ENCODE data around the gene ZSWIM4. TPM values are rescaled to one million over a fixed set of nuclear protein-coding genes. Genes with fewer than 3 reads are reported as not detected.

The ZSWIM4 gene
- total and polyA plus RNA-seq, 2 of the 13 experiments (the other 11 are each of a cell fraction or from before 2014, with no cell fraction given): 0.33 to 0.86 TPM

GRCh38 chr19:13847407-13848339 lies 52.4 kb downstream of the ZSWIM4 start:
- Histone ChIP-seq H3K27me3 (ENCODE audit: control insufficient read depth in 1 of 2, insufficient read depth in 2 of 2, low read length in 2 of 2) (no peaks in the 10 kb centered on the region; a peak in 1 of 5 replicates), H3K36me3 (replicated peaks in 1 of 2; ENCODE audit: control insufficient read depth in 1 of 2, insufficient read depth in 2 of 2, low read length in 2 of 2) (no peaks in the 10 kb centered on the region), H3K9ac (ENCODE audit: insufficient read depth, low read depth, low read length) (peak overlapping the region; percentile 99), H3K27ac (ENCODE audit: extremely low read length, insufficient read depth, low read length) (peak overlapping the region; percentile 99), H3K9me3 (ENCODE audit: low read length) (no peaks in the 10 kb centered on the region), H3K4me3 (replicated peaks in 1 of 3; ENCODE audit: insufficient read depth in 1 of 3, low read depth in 2 of 3, low read length in 3 of 3) (peak overlapping the region; percentile 53 to 70 (median 64); a peak in 5 of 6 replicates), H3K4me1 (ENCODE audit: insufficient read depth, low read length) (peaks cover 90% of the 10 kb centered on the region), H2AFZ (ENCODE audit: low read length) (no peak overlapping the region), H3K79me2 (ENCODE audit: insufficient read depth, low read length) (no peaks in the 10 kb centered on the region), H4K20me1 (ENCODE audit: insufficient read depth, low read length) (no peaks in the 10 kb centered on the region), H3K4me2 (ENCODE audit: low read depth, low read length) (peak overlapping the region; percentile 88)
- in situ Hi-C loops (cut with HindIII; ENCODE audit: extremely low pct_ligation_motif_present, low pct_unique_long_range_greater_than_20kb): no loop called here
- ChIA-PET POLR2A (interaction anchor here (0.9 to 2.7 kb wide), 10 partner anchors 11 to 914 kb away, joined by 3 to 26 read pairs (median 6); partner anchors contain the start of genes C19orf53, FARSA, RFX1 and ZSWIM4), CTCF (ENCODE audit: low intra/inter-chr PET ratio, low total read pairs) (no interaction called here)
- BruUV-seq (replicated peaks): no TSS peak
- FAIRE-seq (no peak), DNase-seq (ENCODE audit: low spot score) (peak; percentile 80), ATAC-seq (peak; percentile 48)
- WGBS (ENCODE audit: low lambda C conversion rate): 4% methylated on average over 15 of the region's 47 CpGs
- intact Hi-C loops (cut with micrococcal nuclease; ENCODE audit: unreplicated experiment): loop anchor here (5.0 kb wide), 1 partner anchor 695 kb away; the partner anchor contains the start of genes IER2 and STX10
- TF ChIP-seq ZNF768 (CRISPR knock-in tag; IDR thresholded peaks at IDR 0.05) (0 out of 2 replicates have a peak, but pooled peaks have one; percentile 47), RXRB (CRISPR knock-in tag; IDR thresholded peaks at IDR 0.05; ENCODE audit: borderline replicate concordance) (peak; percentile 55; the same call in 1 of the 2 replicates), ZNF574 (CRISPR knock-in tag; IDR thresholded peaks at IDR 0.05) (peak; percentile 9), EP300 (IDR thresholded peaks at IDR 0.05; ENCODE audit: low read depth in 2 of 2, low read length in 2 of 2) (no peak), EP300 (CRISPR knock-in tag; IDR thresholded peaks at IDR 0.05; ENCODE audit: borderline replicate concordance) (no peak), PAF1 (CRISPR knock-in tag; IDR thresholded peaks at IDR 0.05) (no peak), TAF1 (CRISPR knock-in tag; IDR thresholded peaks at IDR 0.05) (peak; percentile 46; the same call in 1 of the 2 replicates), KDM2A (CRISPR knock-in tag; IDR thresholded peaks at IDR 0.05; ENCODE audit: borderline replicate concordance, low read depth) (peak; percentile 81; the same call in 1 of the 2 replicates), ZNF670 (CRISPR knock-in tag; IDR thresholded peaks at IDR 0.05; ENCODE audit: borderline replicate concordance) (0 out of 2 replicates have a peak, but pooled peaks have one; percentile 38), SIN3B (IDR thresholded peaks at IDR 0.05; ENCODE audit: low read length) (no peak), BCL6 (CRISPR knock-in tag; IDR thresholded peaks at IDR 0.05) (peak; percentile 34; the same call in 1 of the 2 replicates)
- TF ChIP-seq, protein P1, sequence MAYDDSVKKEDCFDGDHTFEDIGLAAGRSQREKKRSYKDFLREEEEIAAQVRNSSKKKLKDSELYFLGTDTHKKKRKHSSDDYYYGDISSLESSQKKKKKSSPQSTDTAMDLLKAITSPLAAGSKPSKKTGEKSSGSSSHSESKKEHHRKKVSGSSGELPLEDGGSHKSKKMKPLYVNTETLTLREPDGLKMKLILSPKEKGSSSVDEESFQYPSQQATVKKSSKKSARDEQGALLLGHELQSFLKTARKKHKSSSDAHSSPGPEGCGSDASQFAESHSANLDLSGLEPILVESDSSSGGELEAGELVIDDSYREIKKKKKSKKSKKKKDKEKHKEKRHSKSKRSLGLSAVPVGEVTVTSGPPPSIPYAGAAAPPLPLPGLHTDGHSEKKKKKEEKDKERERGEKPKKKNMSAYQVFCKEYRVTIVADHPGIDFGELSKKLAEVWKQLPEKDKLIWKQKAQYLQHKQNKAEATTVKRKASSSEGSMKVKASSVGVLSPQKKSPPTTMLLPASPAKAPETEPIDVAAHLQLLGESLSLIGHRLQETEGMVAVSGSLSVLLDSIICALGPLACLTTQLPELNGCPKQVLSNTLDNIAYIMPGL (CRISPR knock-in tag; IDR thresholded peaks at IDR 0.05; ENCODE audit: borderline replicate concordance in 1 of 2, low read depth in 1 of 2): peak; percentile 29 to 61; a peak in 3 of 4 replicates
